DMS114 treated with DMSO at 0.1 percent for 48 hours (cell line): ENCODE results near the gene SBSN.
A peak's percentile ranks its signal among the peaks of the same experiment; 100 is the strongest.

ENCODE experiments used
- DNase-seq: peaks from one replicate; lab custom pipeline; 2025; ENCODE audit not compliant: unreplicated experiment; lab: John Stamatoyannopoulos, UW

SBSN gene

GRCh38 chr19:35528218-35529038 is at the start of gene SBSN:
TSS of gene SBSN (minus strand) at chr19:35528311. CDS start at chr19:35528281, 30 bp downstream.
- no peak for DNase-seq

- DNase-seq, result no peak
Observed at GRCh38 chr19:35571406-35571965, 43.4 kb upstream of the SBSN start.

- no peak for DNase-seq
Observed at GRCh38 chr19:35569281-35569781, 41.2 kb upstream of the SBSN start.

- no peak for DNase-seq
Observed at GRCh38 chr19:35566738-35567137, 38.6 kb upstream of the SBSN start.

- DNase-seq, result no peak
Observed at GRCh38 chr19:35565016-35565856, 37.1 kb upstream of the SBSN start.

GRCh38 chr19:35563207-35563829 is 35.2 kb upstream of the SBSN start, which contains the start of gene ATP4A:
TSS of gene ATP4A (minus strand) at chr19:35563658. CDS start at chr19:35563629, 29 bp downstream.
- no peak for DNase-seq

- DNase-seq, result no peak
Observed at GRCh38 chr19:35562776-35563175, 34.7 kb upstream of the SBSN start.

- no peak for DNase-seq
Observed at GRCh38 chr19:35562336-35562735, 34.2 kb upstream of the SBSN start.

- no peak for DNase-seq
Observed at GRCh38 chr19:35561436-35561835, 33.3 kb upstream of the SBSN start.

GRCh38 chr19:35560677-35561076 is 32.6 kb upstream of the SBSN start:
- no peak for DNase-seq

GRCh38 chr19:35560271-35560670 is 32.2 kb upstream of the SBSN start:
- DNase-seq, result no peak

GRCh38 chr19:35559781-35560180 is 31.7 kb upstream of the SBSN start:
- DNase-seq, result no peak

- DNase-seq, result no peak
Observed at GRCh38 chr19:35559281-35559659, 31.2 kb upstream of the SBSN start.

- no peak for DNase-seq
Observed at GRCh38 chr19:35558400-35559280, 30.5 kb upstream of the SBSN start.

GRCh38 chr19:35557539-35558399 is 29.7 kb upstream of the SBSN start:
- DNase-seq, result peak; percentile 91

GRCh38 chr19:35556846-35557538 is 28.9 kb upstream of the SBSN start:
- DNase-seq, result no peak

GRCh38 chr19:35556025-35556590 is 28.0 kb upstream of the SBSN start:
- DNase-seq, result no peak

GRCh38 chr19:35555301-35556005 is 27.3 kb upstream of the SBSN start:
- peak; percentile 25 for DNase-seq
